NCI-H2196 treated with DMSO at 0.1 percent for 48 hours (cell line): Measurements from ENCODE around the gene TRRAP.

Source experiments
- DNase-seq: peaks from one replicate; lab custom pipeline; 2025; ENCODE audit not compliant: unreplicated experiment; lab: John Stamatoyannopoulos, UW

Gene TRRAP

DNA sequence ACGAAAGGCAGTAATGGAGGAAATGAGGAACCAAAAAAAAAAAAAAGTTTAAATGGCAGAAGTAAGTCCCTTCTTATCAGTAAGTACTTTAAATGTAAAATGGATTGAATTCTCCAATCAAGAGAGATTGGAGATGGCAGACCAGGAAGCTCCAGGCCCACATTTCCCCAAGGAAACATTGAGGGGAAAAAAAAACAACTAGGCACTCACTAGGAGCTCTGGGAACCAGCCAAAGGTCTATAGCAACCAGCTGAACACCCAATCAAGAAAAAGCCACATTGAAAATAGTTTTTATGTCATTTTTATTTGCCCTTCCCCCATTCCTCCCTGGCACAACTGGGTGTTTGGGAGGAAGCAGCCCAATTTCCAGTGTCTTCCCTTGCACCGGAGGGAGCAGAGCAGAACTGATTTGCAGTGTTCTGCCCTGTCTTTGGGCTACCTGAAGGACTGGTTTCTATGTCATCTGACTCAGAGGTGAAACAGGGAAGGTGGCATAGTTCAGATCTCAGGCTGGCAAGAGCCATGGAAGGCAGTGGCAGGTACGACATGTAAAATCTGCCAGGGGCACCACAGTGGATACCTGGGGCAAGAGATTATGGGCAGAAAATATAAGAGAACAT lies 143.7 kb downstream of the TRRAP start:
- no peak for DNase-seq

DNA sequence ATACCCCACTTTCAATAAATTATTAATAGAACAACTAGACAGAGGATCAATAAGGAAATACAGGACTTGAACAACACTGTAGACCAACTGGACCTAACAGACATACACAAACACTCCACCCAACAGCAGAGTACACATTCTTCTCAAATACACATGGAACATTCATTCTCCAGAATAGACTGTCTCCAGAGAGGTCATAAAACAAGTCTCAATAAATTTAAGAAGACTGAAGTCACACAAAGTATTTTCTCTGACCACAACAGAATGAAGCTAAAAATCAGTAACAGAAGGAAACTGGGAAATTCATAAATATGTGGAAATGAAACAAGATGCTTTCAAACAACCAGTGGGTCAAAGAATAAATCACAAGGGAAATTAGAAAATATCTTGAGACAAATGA lies 145.7 kb downstream of the TRRAP start:
- DNase-seq = no peak

DNA sequence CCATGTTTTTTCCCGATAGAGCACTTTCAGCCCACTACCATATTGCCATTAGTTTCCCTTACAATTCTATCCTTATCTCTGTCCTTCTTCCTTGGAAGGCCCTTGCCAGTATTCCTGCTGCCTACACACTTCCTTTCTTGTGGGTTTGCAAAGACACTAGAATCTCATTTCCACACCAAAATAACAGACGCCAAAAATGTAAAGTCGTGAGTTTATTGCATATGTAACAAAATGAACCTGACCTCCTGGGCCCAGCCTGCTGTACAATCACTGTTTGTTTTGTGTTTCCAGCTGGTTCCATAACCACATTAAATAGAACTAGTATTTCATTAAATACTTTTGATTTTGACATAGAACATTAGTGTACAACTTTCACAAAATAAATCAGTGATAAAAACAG lies 148.9 kb downstream of the TRRAP start:
- no peak for DNase-seq

DNA sequence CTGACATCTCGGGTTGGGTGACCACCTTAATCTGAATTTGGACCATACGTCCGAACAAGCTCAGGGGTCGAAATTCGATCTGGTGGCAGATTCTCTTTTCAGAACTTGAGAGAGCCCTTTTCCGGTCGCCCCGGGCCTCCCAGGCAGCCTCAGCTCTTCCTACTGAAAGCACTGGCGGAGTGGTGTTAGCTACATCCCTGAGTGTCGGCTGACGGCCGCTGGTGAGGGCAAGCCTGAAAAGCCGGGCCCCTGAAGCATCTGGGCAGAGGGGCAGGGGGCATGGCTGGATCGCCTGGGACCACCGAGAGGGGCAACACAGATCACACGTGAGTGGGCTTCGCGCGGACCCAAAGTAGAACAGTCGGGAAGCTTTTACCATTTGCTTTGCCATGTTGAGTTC lies 149.5 kb downstream of the TRRAP start:
- DNase-seq = no peak

DNA sequence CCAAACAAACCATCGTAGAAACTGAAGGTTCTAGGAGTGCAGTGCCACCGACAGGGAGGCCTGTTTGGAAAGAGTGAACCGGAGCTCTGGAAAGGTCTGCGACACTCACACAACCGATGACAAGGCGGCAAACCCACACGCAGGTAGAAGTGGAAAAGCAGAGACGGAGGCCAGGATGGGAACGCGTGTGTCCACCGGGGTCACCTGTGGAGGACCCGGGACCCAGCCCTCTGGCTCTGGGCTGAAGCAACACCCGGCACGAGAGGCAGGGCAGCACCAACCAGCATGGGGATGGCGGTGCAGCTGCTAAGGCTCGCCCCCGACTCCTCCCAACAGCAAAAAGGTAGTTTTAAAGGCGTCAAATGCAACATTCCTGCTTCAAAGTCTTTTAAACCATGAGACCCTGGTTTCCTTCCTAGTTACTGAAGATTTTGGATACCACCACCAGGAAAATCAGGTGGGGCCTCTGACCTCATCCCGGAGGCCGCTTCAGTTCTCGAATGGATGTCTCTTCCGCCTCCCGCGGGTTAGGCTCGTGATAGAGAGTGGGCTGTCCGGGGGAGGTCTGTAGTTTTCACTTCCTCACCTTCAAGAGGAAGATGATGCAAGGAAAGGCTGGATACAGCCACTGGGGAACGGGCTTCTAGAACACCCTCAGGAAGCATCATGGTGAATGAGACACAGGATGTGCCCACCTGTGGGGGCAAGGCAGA lies 150.1 kb downstream of the TRRAP start:
- no peak for DNase-seq

DNA sequence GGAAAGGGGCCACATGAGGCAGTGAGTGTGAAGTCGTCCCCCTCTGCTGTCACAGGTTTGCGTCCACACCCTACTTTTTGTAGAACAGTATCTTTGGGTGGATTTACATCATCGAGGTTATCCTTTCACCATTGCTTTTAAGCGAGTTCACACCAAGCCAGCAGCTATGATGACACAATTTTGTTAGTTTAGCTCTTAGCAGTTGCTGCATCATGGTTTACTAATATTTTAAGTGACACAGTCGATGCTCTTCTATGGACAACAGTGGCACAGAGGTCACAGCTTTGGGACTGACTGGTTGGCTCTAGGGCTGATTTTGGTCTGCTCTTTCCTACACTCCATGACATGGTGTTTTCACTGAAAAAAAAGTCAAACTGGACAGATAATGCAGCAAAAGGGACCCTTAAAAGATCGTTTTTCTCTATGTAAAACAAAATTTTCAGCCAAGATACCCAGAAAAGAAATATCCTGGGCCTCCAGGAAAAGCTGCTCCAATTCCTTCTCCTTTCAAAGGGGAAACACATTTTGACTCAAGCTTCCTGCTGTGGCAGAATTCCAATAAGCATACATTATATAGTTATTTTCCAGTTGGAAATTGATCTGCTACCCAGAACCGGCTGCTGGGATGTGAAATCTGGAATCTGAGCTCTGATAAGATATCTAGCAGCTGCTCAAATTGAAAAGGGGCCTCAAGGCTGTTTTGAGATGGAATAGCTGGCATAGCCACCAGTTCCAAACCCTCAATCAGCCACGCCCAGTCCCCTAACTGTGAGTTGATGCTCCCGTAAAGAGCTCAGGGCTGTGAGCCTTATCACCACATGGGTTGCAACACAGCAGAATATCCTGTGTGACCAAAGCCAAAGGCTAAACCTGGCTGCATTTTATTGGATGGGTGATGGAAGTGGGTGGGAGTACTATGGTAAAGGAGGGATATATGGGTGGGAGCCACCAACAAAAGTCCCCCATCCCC lies 151.4 kb downstream of the TRRAP start:
- DNase-seq = no peak

DNA sequence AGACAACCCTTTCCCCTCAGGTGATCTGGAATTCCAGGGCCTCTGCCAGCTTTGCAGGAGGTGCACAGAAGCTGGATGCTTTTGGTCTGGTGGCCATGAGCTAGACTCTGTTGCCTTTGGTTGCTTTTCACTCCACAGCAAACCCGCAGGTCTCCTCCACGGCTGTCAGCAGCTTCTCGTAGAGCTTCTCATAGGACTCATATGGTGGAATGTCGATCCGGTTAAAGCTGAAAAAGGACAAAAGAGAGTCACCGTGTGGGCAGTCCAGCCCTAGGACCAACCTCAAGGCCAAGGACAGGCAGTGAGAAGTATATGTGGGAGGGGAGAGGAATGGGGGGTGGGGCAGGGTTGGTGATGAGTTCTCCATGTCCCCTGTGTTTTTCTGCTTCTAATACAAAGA lies 152.1 kb downstream of the TRRAP start:
- no peak for DNase-seq

DNA sequence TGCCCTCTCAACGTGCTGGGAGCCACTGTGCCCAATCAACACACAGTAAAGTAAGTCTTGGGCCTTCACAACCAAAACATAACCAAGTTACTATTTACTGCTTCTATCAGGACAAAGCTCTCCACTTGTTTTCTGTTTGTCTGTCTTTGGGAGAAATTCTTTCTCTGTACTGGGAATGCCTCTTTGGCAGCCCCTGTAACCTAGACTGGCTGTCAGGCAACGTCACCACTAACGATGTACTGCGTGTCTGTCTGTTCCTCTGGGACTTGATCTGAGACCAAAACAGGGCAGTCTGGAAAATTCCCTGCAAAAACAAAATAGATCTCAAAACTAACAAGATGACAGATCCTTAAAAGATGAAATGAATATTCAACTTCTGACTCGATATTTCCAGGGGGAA lies 152.6 kb downstream of the TRRAP start:
- no peak for DNase-seq

DNA sequence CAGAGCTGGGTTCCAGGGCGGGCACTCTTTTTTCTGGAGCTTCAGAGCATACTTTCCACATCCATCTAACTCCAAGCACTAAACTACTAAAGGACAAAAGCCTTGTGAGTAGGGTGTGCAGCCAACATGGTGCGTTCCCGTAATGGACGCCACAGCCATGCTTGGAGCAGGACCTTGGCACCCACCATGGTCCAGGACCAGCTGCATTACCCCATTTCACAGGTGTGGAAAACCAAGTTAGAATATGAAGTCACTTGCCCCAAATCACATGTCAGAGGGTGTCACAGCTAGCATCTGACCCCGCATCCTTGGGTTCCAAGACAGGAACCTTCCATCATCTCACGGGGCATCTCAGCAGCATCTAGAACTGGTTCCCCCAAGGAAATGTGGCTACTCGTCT lies 153.2 kb downstream of the TRRAP start:
- no peak for DNase-seq

DNA sequence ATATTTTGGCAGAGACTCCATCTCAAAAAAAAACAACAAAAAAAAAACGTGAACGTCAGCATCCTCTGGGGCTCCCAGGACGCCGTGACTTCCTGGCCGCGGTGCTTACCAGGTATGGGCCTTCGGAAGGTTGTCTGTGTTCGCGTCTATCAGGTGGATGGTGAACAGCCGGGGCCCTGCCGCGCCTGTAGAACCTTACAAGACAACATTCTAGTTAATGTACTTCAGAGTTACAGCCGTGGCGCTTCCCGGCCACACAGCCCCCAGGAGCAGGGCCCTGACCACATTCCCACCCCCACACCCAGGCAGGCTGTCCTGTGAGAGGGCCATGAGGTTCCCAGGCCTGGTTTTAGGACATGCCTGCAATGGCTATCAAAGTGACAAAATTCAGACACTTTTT lies 154.6 kb downstream of the TRRAP start:
- no peak for DNase-seq

DNA sequence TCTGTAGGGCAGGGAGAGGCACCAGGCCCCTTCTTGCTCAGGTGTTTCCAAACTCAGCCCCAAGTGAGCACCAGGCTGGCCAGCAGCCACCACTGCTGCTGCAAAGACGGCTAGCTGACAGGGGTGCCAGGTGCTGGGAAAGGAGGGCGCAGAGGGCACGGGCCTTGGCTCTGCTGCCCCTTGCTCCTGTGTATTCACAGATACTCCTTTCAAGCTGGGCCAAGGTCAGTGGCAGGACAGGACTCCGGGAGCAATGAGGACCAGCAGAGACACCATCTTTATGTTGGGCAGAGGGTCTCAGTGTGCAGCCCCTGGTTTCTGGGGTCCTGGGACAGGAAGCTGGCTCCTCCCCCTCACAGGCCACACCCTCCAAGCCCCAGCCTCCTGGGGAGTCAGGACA lies 155.4 kb downstream of the TRRAP start:
- no peak for DNase-seq

DNA sequence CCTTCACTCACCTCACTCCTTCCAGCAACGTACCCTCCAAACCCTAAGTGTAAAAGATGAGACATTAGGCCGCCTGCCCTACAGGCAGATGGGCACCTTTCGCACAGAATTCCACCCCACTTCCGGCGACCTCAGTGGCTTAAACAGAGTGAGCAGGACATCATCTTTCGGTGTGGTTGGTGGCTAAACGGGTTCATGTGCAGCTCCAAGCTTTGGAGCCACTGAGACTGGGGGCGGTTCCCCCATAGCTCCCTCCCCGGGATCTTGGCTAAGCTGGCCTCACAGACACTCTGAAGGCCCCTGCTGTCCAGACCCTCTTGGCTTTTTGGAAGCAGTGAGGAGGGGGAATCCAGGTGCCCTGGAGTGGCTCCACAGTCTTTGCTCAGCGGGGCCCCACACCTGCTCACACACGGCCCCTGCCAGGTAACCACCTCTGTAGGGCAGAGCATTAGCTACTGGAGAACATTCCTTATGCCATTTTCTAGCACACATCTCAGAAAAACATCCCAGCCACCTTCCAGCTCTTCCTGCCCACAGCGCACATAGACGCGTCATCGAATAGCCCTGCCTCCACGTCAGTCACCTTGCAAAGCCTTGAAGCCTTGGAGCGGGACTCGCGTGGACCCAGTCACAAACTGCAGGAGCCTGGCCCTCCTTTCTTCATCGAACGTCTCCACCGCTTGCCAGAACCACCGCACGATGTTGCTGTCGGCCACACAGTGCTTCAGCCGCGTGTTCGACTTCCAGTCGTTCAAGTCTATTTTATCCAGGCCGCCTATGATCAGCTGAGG lies 156.8 kb downstream of the TRRAP start:
- DNase-seq = no peak

DNA sequence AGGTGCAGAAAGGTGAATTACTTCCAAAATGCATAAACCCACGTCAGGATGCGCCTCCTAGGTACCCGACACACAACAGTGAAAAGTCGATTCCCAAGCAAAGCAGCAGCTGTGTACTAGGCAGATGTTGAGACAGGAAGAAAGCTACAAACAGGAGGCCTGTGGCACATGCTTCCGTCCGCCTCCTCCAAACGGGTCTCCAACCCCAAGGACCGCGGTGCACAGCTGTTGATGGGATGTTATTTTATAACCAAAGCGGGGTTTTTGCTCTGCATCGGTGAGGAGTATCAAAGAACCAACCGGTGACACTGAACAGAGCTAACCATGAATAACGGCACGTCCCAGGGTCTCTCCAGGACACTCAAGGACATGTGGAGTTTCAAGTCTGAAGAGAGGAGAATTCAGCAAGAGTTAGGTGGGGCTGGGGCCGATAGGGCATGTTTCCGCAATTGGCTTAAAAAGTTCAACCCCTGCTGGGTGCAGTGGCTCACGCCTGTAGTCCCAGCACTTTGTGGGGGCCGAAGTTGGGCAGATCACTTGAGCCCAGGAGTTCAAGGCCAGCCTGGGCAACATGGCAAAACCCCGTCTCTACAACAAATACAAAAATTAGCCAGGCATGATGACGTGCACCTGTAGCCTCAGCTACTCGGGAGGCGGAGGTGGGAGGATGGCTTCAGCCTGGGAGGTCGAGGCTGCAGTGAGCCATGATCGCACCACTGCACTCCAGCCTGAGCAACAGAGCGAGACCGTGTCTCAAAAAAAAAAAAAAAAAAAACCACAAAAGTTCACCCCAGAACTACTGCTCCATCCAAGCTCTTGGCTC lies 157.6 kb downstream of the TRRAP start:
- no peak for DNase-seq

DNA sequence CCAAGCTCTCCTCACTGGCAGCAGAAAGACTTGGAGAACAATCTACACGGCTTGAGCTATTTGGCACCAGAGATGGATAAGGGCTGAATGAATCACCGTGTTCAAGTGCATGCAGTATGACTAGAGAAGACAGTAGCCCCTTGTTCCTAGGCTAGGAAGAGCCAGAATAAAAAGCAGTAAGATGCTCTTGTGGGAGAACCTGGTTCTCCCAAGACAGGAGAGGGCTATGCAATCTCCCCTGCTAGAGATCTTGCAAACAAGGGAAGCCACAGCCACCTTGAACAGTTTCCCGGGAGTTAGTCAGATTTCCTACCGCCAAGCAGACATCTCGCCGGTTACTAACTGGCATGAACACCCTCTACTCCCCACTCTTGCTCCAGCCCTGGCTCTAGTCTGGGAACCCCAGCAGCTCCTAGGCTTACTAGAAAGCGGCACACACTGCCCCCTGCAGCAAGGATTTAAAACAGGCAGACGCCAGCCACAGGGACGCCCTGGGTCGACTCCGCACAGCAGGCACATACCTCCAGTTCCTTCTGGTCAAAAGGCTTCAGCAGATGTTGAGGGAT lies 158.3 kb downstream of the TRRAP start:
- DNase-seq = no peak

DNA sequence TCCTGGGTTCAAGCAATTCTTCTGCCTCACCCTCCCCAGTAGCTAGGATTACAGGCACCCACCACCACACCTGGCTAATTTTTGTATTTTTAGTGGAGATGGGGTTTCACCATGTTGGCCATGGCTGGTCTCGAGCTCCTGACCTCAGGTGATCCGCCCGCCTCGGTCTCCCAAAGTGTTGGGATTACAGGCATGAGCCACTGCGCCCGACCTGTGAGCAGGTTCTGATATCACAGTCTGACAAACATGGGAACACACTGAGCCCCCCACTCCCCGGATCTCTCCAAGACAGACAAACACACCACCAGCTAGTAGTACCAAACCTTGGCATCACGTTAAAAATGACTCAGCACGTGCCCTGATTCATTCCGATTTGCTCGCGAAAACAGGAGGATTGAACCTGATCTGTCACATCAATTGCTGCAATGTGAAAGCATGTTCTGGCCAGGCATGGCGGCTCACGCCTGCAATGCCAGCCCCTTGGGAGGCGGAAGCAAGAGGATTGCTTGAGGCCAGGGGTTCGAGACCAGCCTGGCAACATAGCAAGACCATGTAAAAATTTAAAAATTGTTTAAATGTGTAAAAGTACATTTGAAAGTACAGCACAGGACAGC lies 159.1 kb downstream of the TRRAP start:
- no peak for DNase-seq

DNA sequence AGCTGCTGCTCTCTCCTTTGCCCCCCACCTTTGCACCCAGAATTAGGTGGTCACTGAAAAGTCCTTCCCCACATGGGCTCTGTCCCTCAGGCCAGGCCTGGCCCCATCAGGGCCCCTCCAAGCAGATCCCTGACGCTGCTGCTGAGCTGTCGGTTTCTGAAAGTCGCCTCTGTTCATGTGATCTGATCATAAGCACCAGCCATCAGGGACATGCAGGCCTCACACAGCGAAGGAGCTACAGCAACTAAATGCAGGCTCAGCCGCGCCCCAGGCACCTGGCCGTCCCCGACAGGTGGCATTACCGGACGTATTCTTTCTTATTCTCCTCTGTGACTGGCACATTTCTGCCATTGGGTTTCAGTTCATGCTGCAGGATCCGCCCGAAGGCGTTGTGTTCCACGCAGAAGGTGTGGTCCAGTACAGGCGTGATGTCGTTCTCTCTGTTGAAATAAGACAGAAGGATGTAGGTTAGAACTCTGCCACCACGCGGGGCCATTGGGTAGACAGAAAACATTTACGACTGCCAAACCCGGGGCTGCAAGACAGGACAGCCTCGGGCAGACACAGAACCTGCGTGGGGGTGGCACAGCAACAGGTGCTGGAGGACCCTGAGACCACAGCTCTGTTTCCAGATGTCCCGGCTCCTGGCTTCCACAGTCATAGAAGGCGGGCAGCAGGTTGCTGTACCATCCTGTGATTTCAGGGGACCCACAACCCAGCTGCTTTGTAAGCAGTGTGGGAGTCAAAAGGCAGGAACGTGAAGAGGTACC lies 159.9 kb downstream of the TRRAP start:
- no peak for DNase-seq

DNA sequence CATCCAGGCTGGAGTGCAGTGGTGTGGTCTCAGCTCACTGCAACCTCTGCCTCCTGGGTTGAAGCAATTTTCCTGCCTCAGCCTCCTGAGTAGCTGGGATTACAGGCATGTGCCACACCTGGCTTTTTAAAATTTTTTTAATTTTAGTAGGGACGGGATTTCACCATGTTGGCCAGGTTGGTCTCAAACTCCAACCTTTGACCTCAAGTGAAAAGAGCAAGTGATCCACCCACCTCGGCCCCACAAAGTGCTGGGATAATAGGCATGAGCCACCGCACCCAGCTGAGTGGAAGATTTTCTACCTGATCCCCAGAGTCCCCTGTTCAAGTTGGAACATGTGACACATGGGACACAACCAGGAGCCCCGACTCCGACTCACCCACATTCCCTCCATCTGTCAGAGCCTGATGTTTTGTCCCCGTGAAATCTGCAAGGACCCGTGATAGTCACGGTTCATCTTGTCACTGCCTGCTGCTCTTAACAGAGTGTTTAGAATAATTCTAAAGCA lies 161.1 kb downstream of the TRRAP start:
- DNase-seq = no peak

DNA sequence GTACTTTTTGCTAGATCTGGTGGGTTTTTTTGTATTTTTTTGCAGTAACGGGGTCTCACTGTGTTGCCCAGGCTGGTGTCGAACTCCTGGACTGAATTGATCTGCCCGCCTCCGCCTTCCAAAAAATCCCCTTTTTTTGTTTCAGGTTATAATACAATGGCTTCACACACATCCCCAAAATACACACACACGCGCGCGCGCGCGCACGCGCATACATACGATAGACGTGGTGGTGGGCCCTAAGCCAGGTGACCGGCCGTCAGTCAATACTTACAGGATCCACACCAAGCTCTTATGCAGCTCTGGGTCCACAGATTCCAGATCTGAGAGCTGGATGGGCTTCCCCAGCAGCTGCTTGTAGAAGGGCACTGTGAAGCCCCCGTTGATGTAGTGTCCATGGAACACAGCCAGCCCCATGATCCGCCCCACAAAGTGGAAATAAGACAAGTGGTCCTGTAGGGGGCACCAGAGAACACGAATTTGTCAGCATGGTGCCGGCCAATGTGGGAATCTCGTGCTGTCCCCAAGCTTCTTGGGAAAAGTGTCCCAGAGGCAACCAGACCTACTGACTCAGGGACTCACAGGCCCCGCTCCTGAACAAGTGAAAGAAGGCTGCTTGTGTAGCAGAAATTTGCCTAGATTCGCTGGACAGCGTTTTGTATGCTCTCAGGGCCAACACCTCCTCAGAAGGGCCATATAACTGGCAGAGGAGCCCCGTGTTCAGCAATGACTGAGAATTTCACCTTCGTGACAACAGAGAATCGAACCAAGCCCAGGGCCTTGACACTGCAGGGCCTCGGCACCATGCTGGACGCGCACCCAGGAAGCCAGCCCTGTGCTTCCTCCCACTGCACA lies 162.0 kb downstream of the TRRAP start:
- DNase-seq = peak; percentile 19
